ENCODE results near the gene LRCH3.

GRCh38 chr3:197798863-197799262 is 7.8 kb downstream of the LRCH3 start:
- no peak for TF ChIP-seq EZH2 (IDR thresholded peaks at IDR 0.05; ENCODE audit: insufficient read depth, poor library complexity, severe bottlenecking)
- TF ChIP-seq EZH2phosphoT487 (IDR thresholded peaks at IDR 0.05; ENCODE audit: insufficient read depth, low read depth): no peak
